ENCODE measurements around the gene GSTK1. TPM values are rescaled to one million over a fixed set of nuclear protein-coding genes. Genes with fewer than 3 reads are reported as not detected.
"Not testable (repeated sequence)": the region's sequence is repeated elsewhere in the genome, so short reads cannot be mapped to it uniquely, and the experiment has no call there.

GSTK1 gene
- total RNA-seq, 1 experiment from 2014 or later, result 35.6 TPM

- Histone ChIP-seq H3K27me3 (no peaks in the 10 kb centered on the region), H3K4me1 (peaks cover 10% of the 10 kb centered on the region), H3K4me3 (peak overlapping the region; percentile 80), H3K27ac (peak overlapping the region; percentile 88), H3K36me3 (peaks cover 31% of the 10 kb centered on the region), H3K9me3 (replicated peaks) (no peaks in the 10 kb centered on the region)
- DNase-seq, result peak in 1 of 2 experiments; percentile 32
These were observed 25.6 kb downstream of the GSTK1 start for GRCh38 chr7:143288836-143289235.

- no peak for DNase-seq
- Histone ChIP-seq H3K27me3 (no peaks in the 10 kb centered on the region), H3K4me1 (peaks cover 5% of the 10 kb centered on the region; the same call in 1 of the 2 replicates), H3K9me3 (replicated peaks) (no peaks in the 10 kb centered on the region), H3K27ac (peak overlapping the region; percentile 88; the same call in 1 of the 2 replicates), H3K36me3 (peaks cover 37% of the 10 kb centered on the region), H3K4me3 (peak overlapping the region; percentile 80)
These were observed 26.2 kb downstream of the GSTK1 start for GRCh38 chr7:143289421-143289820.

DNA sequence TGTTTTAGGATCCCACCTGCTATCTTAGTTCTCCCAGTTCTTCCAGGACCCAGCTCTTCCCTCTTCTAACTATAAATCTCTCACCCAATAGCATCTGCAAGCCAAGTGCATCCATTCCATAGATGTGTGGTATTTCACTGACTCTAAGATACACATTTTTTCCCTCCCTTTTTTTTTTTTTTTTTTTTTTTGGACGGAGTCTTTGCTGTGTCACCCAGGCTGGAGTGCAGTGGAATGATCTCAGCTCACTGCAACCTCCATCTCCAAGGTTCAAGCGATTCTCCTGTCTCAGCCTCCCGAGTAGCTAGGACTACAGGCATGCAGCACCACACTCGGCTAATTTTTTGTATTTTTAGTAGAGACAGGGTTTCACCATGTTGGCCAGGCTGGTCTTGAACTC is 26.6 kb downstream of the GSTK1 start:
- H3K4me3 ChIP-seq, result peak overlapping the region; percentile 80
- not testable (repeated sequence) for H3K27me3 ChIP-seq; H3K9me3 ChIP-seq (replicated peaks); H3K27ac ChIP-seq; DNase-seq; H3K4me1 ChIP-seq
- peaks cover 42% of the 10 kb centered on the region for H3K36me3 ChIP-seq

DNA sequence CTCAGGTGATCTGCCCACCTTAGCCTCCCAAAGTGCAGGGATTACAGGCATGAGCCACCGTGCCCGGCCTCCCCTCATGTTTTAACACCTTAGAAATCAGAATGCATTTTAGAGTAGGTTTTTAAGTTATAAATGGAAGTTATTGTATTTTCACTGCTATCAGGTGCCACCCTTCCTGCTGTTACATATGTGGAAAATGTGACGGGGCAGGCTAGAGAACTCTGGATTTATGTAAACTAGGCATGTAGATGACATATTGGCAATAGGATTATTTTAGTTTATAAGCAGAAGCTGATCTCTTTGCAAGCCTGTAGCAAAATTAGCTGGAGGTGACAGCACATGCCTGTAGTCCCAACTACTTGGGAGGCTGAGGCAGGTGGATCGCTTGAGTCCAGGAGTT is 27.1 kb downstream of the GSTK1 start:
- H3K27ac ChIP-seq, result no peak overlapping the region
- no peaks in the 10 kb centered on the region for H3K9me3 ChIP-seq (replicated peaks)
- peaks cover 5% of the 10 kb centered on the region; the same call in 1 of the 2 replicates for H3K4me1 ChIP-seq
- DNase-seq, result no peak
- H3K4me3 ChIP-seq, result no peak overlapping the region
- no peaks in the 10 kb centered on the region for H3K27me3 ChIP-seq
- H3K36me3 ChIP-seq, result peaks cover 46% of the 10 kb centered on the region

- no peak overlapping the region for H3K27ac ChIP-seq
- H3K4me1 ChIP-seq, result peaks cover 5% of the 10 kb centered on the region; the same call in 1 of the 2 replicates
- H3K27me3 ChIP-seq, result no peaks in the 10 kb centered on the region
- no peak overlapping the region for H3K4me3 ChIP-seq
- DNase-seq, result no peak
- H3K36me3 ChIP-seq, result peaks cover 70% of the 10 kb centered on the region
- H3K9me3 ChIP-seq (replicated peaks), result no peaks in the 10 kb centered on the region
These were observed 29.6 kb downstream of the GSTK1 start for GRCh38 chr7:143292876-143293275.

- H3K27ac ChIP-seq, result no peak overlapping the region
- H3K4me1 ChIP-seq, result no peaks in the 10 kb centered on the region
- H3K27me3 ChIP-seq, result no peaks in the 10 kb centered on the region
- H3K9me3 ChIP-seq (replicated peaks), result no peaks in the 10 kb centered on the region
- peaks cover 92% of the 10 kb centered on the region for H3K36me3 ChIP-seq
- H3K4me3 ChIP-seq, result no peak overlapping the region
- no peak for DNase-seq
These were observed 32.6 kb downstream of the GSTK1 start for GRCh38 chr7:143295870-143296269.

GRCh38 chr7:143296686-143297085 is 33.4 kb downstream of the GSTK1 start:
- Histone ChIP-seq H3K4me3 (no peak overlapping the region), H3K27ac (no peak overlapping the region), H3K36me3 (peaks cover 94% of the 10 kb centered on the region), H3K27me3 (no peaks in the 10 kb centered on the region), H3K4me1 (no peaks in the 10 kb centered on the region), H3K9me3 (replicated peaks) (no peaks in the 10 kb centered on the region)
- no peak for DNase-seq

GRCh38 chr7:143299346-143299745 is 36.1 kb downstream of the GSTK1 start:
- Histone ChIP-seq H3K4me3 (no peak overlapping the region), H3K27ac (no peak overlapping the region), H3K36me3 (peaks cover 92% of the 10 kb centered on the region), H3K27me3 (no peaks in the 10 kb centered on the region), H3K4me1 (no peaks in the 10 kb centered on the region), H3K9me3 (replicated peaks) (no peaks in the 10 kb centered on the region)
- no peak for DNase-seq

DNA sequence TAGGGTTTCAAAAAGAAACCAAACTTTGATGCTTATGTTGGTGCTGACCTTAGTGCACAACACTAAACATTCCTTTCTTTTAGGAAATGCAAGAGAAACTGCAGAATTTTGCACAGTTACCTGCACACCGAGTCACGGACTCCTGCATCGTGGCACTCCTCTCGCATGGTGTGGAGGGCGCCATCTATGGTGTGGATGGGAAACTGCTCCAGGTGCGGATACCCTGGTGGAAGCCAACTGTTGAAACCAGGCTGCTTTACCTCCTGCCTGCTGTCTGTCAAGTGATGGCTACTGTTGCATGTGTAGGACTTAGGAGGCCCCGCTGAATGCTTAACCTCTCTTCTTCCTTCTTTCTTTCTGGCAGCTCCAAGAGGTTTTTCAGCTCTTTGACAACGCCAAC is 36.6 kb downstream of the GSTK1 start:
- Histone ChIP-seq H3K27ac (no peak overlapping the region), H3K9me3 (replicated peaks) (no peaks in the 10 kb centered on the region), H3K27me3 (no peaks in the 10 kb centered on the region), H3K36me3 (peaks cover 92% of the 10 kb centered on the region), H3K4me1 (no peaks in the 10 kb centered on the region), H3K4me3 (no peak overlapping the region)
- DNase-seq, result peak; percentile 31 to 47

DNA sequence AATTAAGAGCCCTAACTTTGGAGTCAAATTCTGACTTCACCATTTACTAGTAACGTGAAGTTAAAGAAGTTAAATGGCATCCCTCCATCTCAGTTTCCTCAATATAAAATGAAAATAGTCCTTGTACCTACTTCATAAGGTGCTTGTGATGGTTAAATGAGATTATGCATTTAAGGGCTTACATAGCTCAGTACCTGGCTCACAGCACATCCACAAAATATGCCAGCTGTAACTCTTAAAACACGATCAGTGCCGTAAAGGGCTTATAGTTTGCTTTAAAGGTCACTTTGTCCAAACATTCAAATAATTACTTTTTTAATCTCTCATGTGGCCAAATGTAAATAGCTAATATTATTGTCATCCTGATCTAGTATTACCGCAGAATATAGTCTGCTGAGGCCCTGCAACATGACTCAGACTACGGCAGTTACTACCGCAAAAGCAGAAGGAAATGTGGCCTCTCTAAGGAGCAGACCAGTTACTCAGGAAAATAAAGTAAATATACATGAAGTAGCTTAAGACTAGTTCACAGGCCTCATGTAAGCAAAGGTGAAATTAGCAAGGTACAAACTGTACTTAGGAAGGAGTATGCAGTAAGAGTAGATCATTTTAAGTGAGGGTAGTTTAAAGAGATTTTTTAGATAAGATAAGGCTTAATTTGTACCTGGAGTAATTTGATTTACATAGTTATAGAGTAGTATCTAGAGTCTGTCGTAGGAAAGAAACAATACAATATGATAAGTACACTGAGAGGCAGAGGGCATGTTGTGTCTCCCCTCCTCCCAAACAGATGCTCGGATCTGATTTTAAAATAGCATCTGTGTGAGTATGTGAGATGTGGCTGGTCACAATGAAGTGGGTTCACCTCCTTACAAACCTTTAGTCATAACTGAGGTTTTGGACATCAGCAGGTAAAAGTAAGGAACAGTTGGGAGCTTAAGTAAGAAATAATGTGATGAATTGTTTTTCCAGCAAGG is 38.0 kb downstream of the GSTK1 start:
- no peak overlapping the region for H3K27ac ChIP-seq
- no peaks in the 10 kb centered on the region for H3K4me1 ChIP-seq
- H3K36me3 ChIP-seq, result peaks cover 90% of the 10 kb centered on the region
- H3K4me3 ChIP-seq, result no peak overlapping the region
- no peak for DNase-seq
- H3K27me3 ChIP-seq, result no peaks in the 10 kb centered on the region
- H3K9me3 ChIP-seq (replicated peaks), result no peaks in the 10 kb centered on the region

DNA sequence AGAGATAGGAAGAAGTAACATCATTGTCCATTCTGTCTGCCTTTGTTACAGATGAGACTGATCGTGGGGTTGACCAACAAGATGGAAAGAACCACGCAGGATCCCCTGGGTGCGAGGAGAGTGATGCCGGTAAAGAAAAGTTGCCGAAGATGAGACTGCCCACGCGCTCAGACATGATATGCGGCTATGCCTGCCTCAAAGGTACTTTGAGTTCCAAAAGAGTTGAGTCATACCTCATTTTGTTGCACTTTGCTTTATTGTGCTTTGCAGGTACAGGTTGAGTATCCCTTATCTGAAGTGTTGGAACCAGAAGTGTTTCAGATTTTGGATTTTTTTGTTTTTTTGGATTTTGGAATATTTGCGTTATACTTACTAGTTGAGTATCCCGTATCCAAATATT is 40.5 kb downstream of the GSTK1 start:
- Histone ChIP-seq H3K27ac (no peak overlapping the region), H3K9me3 (replicated peaks) (no peaks in the 10 kb centered on the region), H3K27me3 (no peaks in the 10 kb centered on the region), H3K4me1 (no peaks in the 10 kb centered on the region), H3K36me3 (peaks cover 88% of the 10 kb centered on the region), H3K4me3 (no peak overlapping the region)
- DNase-seq, result no peak

- H3K27ac ChIP-seq, result no peak overlapping the region
- peaks cover 78% of the 10 kb centered on the region for H3K36me3 ChIP-seq
These were observed 41.7 kb downstream of the GSTK1 start for GRCh38 chr7:143304938-143305337.

DNA sequence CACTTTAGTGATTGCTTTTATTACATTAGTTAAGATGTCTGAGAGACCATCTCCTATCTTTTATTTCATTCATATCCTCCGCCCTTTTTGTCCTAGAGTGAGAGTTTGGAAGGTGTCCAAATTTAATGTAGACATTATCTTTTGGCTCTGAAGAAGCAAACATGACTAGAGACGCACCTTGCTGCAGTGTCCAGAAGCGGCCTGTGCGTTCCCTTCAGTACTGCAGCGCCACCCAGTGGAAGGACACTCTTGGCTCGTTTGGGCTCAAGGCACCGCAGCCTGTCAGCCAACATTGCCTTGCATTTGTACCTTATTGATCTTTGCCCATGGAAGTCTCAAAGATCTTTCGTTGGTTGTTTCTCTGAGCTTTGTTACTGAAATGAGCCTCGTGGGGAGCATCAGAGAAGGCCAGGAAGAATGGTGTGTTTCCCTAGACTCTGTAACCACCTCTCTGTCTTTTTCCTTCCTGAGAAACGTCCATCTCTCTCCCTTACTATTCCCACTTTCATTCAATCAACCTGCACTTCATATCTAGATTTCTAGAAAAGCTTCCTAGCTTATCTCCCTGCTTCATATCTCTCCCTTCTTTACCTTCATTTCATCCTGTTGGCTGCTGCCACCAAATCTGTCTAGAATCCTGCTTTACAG is 42.3 kb downstream of the GSTK1 start:
- Histone ChIP-seq H3K9me3 (replicated peaks) (no peaks in the 10 kb centered on the region), H3K27me3 (no peaks in the 10 kb centered on the region), H3K4me3 (no peak overlapping the region), H3K4me1 (no peaks in the 10 kb centered on the region), H3K36me3 (peaks cover 72% of the 10 kb centered on the region), H3K27ac (no peak overlapping the region)
- DNase-seq, result peak in 1 of 2 experiments; percentile 50

More at GRCh38 chr7:143304938-143305337, 41.7 kb downstream of the GSTK1 start:
- Histone ChIP-seq H3K4me3 (no peak overlapping the region), H3K27me3 (no peaks in the 10 kb centered on the region), H3K9me3 (replicated peaks) (no peaks in the 10 kb centered on the region), H3K4me1 (no peaks in the 10 kb centered on the region)
- DNase-seq, result no peak

- Histone ChIP-seq H3K27me3 (no peaks in the 10 kb centered on the region), H3K4me1 (no peaks in the 10 kb centered on the region), H3K36me3 (peaks cover 44% of the 10 kb centered on the region), H3K9me3 (replicated peaks) (no peaks in the 10 kb centered on the region), H3K4me3 (no peak overlapping the region), H3K27ac (no peak overlapping the region)
- no peak for DNase-seq
These were observed 45.4 kb downstream of the GSTK1 start for GRCh38 chr7:143308632-143309031.

- Histone ChIP-seq H3K4me1 (no peaks in the 10 kb centered on the region), H3K4me3 (no peak overlapping the region)
These were observed 50.9 kb downstream of the GSTK1 start for GRCh38 chr7:143314127-143314526.

More at GRCh38 chr7:143314127-143314526, 50.9 kb downstream of the GSTK1 start:
- Histone ChIP-seq H3K36me3 (no peaks in the 10 kb centered on the region), H3K27me3 (no peaks in the 10 kb centered on the region), H3K9me3 (replicated peaks) (no peaks in the 10 kb centered on the region), H3K27ac (no peak overlapping the region)
- DNase-seq, result no peak

Measured in SJCRH30 (cell line).